ENCODE measurements around the gene SSPN.

SSPN gene

GRCh38 chr12:26273811-26274210 is 78.4 kb downstream of the SSPN start:
- Histone ChIP-seq H3K4me1 (ENCODE audit: insufficient read depth, low read length) (no peaks in the 10 kb centered on the region), H3K27me3 (ENCODE audit: insufficient read depth, low read length, poor library complexity) (no peaks in the 10 kb centered on the region), H3K4me2 (ENCODE audit: insufficient read depth, low read length) (no peak overlapping the region), H3K79me2 (ENCODE audit: insufficient read depth, low read length) (no peaks in the 10 kb centered on the region), H3K9me3 (ENCODE audit: insufficient read depth, low read length, severe bottlenecking) (no peaks in the 10 kb centered on the region), H3K36me3 (ENCODE audit: insufficient read depth, low read length) (no peaks in the 10 kb centered on the region), H3K4me3 (ENCODE audit: low read depth in 1 of 2, low read length in 2 of 2) (no peak overlapping the region), H4K20me1 (ENCODE audit: insufficient read depth, low read length) (no peaks in the 10 kb centered on the region), H3K9ac (ENCODE audit: low read depth, low read length) (no peak overlapping the region), H3K27ac (ENCODE audit: low read length) (no peak overlapping the region), H2AFZ (ENCODE audit: low read depth, low read length) (no peak overlapping the region)
- no peak for ATAC-seq (ENCODE audit: insufficient read depth, low read depth)
- DNase-seq: no peak
- TF ChIP-seq, protein P1, sequence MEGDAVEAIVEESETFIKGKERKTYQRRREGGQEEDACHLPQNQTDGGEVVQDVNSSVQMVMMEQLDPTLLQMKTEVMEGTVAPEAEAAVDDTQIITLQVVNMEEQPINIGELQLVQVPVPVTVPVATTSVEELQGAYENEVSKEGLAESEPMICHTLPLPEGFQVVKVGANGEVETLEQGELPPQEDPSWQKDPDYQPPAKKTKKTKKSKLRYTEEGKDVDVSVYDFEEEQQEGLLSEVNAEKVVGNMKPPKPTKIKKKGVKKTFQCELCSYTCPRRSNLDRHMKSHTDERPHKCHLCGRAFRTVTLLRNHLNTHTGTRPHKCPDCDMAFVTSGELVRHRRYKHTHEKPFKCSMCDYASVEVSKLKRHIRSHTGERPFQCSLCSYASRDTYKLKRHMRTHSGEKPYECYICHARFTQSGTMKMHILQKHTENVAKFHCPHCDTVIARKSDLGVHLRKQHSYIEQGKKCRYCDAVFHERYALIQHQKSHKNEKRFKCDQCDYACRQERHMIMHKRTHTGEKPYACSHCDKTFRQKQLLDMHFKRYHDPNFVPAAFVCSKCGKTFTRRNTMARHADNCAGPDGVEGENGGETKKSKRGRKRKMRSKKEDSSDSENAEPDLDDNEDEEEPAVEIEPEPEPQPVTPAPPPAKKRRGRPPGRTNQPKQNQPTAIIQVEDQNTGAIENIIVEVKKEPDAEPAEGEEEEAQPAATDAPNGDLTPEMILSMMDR (IDR thresholded peaks at IDR 0.05; ENCODE audit: borderline replicate concordance, extremely low read depth, low read length, poor library complexity, severe bottlenecking): no peak
- TF ChIP-seq EZH2 (IDR thresholded peaks at IDR 0.05; ENCODE audit: borderline replicate concordance, low read depth, low read length, severe bottlenecking): no peak

DNA sequence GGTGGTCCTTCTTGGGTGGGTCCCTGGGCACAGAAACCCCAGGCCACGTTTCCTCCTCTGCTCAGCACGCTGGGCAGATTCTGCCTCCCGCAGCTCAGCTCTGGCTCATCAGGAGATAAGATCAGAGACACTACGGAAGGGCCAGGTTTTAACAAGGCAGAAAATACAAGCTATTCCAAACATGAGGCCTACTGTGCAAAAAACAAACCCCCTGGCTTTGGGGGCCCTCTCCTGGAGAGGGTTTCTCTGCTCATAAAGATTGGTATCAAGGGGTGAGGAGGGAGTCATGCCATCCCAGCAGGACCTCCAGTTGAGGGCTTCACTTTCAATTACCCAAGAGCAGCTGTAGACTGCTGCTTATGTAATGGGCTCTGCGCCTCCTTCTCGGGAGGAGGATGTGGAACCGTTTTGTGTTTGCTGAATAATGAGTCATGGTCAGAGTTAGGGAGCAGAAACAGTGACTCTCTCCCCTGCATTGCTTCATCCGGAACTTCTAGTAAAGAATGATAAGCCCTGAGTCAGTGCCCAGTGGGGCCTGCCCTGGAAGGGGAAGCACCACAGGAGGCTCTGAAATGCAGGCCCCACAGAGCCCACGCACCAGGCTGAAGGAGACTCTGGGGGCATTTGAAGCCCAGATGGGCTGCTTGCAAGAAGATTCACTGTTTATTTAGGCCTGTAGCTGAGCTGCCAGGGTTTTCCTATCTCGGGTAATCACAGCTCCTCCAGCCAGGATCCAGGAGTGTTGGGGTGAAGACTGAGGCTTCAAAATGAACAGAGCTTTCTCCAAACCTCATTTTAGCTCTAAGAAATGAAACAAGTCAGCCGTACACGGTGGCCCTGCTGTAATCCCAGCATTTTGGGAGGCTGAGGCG is 79.3 kb downstream of the SSPN start:
- H3K27me3 ChIP-seq (ENCODE audit: insufficient read depth, low read length, poor library complexity): no peaks in the 10 kb centered on the region
- H3K4me2 ChIP-seq (ENCODE audit: insufficient read depth, low read length): no peak overlapping the region
- no peaks in the 10 kb centered on the region for H4K20me1 ChIP-seq (ENCODE audit: insufficient read depth, low read length)
- DNase-seq: no peak
- H3K36me3 ChIP-seq (ENCODE audit: insufficient read depth, low read length): no peaks in the 10 kb centered on the region
- no peaks in the 10 kb centered on the region for H3K79me2 ChIP-seq (ENCODE audit: insufficient read depth, low read length)
- no peak overlapping the region for H3K9ac ChIP-seq (ENCODE audit: low read depth, low read length)
- no peaks in the 10 kb centered on the region for H3K9me3 ChIP-seq (ENCODE audit: insufficient read depth, low read length, severe bottlenecking)
- H3K27ac ChIP-seq (ENCODE audit: low read length): no peak overlapping the region
- TF ChIP-seq EZH2 (IDR thresholded peaks at IDR 0.05; ENCODE audit: borderline replicate concordance, low read depth, low read length, severe bottlenecking): no peak
- TF ChIP-seq, protein P1 (IDR thresholded peaks at IDR 0.05; ENCODE audit: borderline replicate concordance, extremely low read depth, low read length, poor library complexity, severe bottlenecking): no peak
- H2AFZ ChIP-seq (ENCODE audit: low read depth, low read length): no peak overlapping the region
- no peak overlapping the region for H3K4me3 ChIP-seq (ENCODE audit: low read depth in 1 of 2, low read length in 2 of 2)
- H3K4me1 ChIP-seq (ENCODE audit: insufficient read depth, low read length): no peaks in the 10 kb centered on the region
- ATAC-seq (ENCODE audit: insufficient read depth, low read depth): 0 out of 3 replicates have a peak, but pooled peaks have one; percentile 17

DNA sequence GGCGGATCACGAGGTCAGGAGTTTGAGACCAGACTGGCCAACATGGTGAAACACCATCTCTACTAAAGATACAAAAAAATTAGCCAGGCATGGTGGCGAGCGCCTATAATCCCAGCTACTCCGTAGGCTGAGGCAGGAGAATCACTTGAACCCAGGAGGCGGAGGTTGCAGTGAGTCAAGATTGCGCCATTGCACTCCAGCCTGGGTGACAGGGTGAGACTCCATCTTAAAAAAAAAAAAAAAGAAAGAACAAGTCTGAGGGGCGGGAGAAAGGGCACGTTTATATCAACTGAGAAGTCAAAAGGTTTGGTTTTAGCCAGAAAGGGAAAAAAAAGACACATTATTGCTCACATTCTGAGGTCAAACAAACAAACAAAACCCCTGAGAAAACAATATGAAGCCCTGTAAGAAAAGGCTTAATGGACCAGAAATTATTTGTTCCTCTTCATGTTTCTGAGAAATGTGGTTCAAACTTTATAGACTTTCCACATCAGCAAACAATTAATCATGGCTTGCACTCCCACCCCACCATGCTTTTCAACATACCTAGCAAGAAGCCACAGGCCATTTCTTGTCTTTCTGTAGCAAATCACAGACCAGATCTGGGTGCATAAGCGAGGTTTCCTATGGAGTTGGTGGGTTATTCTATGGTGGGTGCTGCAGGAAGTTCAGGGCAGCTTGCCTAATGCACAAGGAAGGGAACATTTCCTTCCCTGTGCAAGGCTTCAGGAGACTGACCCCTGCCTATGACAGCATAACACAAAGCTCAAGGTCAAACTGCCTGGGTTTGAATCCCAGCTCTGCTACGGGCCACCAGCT is 80.1 kb downstream of the SSPN start:
- ATAC-seq (ENCODE audit: insufficient read depth, low read depth): no peak
- TF ChIP-seq EZH2 (IDR thresholded peaks at IDR 0.05; ENCODE audit: borderline replicate concordance, low read depth, low read length, severe bottlenecking): no peak
- TF ChIP-seq, protein P1 (IDR thresholded peaks at IDR 0.05; ENCODE audit: borderline replicate concordance, extremely low read depth, low read length, poor library complexity, severe bottlenecking): no peak
- no peak overlapping the region for H3K9ac ChIP-seq (ENCODE audit: low read depth, low read length)
- H3K27me3 ChIP-seq (ENCODE audit: insufficient read depth, low read length, poor library complexity): no peaks in the 10 kb centered on the region
- H3K4me2 ChIP-seq (ENCODE audit: insufficient read depth, low read length): no peak overlapping the region
- H3K4me3 ChIP-seq (ENCODE audit: low read depth in 1 of 2, low read length in 2 of 2): no peak overlapping the region
- H4K20me1 ChIP-seq (ENCODE audit: insufficient read depth, low read length): no peaks in the 10 kb centered on the region
- DNase-seq: no peak
- H3K36me3 ChIP-seq (ENCODE audit: insufficient read depth, low read length): no peaks in the 10 kb centered on the region
- H3K79me2 ChIP-seq (ENCODE audit: insufficient read depth, low read length): no peaks in the 10 kb centered on the region
- no peak overlapping the region for H3K27ac ChIP-seq (ENCODE audit: low read length)
- no peaks in the 10 kb centered on the region for H3K4me1 ChIP-seq (ENCODE audit: insufficient read depth, low read length)
- H2AFZ ChIP-seq (ENCODE audit: low read depth, low read length): no peak overlapping the region
- no peaks in the 10 kb centered on the region for H3K9me3 ChIP-seq (ENCODE audit: insufficient read depth, low read length, severe bottlenecking)
